Right lobe of liver (tissue), 4 donors: ENCODE data around the gene IL24.

Experiments
- CTCF ChIP-seq, 4 donors: fragments of 200-600 bp in 3 of 4; fragments of 450-650 bp in 1 of 4; IDR thresholded peaks; one replicate each; pipeline versions ENCODE4 v1.5.1 to v1.8.0; 2016 to 2022; ENCODE audit warnings: antibody characterized with exemption in 4 of 4, mild to moderate bottlenecking in 2 of 4
- POLR2A ChIP-seq: fragments of 450-650 bp; IDR thresholded peaks from one replicate; pipeline ENCODE4 v1.6.1; 2017; ENCODE audit warnings: antibody characterized with exemption, mild to moderate bottlenecking
- donor health status: DM: no; HTN: no; CAD: no.
- donor health status: DM: no; HTN: no; CAD: no.
- donor health status: DM: no; HTN: yes; CAD: no.

GRCh38 chr1:206847946-206848345 lies 49.3 kb upstream of the IL24 start:
- TF ChIP-seq CTCF (IDR thresholded peaks at IDR 0.05): no peak
- no peak for TF ChIP-seq POLR2A
